Smooth muscle cell (in vitro differentiated cells): Measurements from ENCODE around the gene SLC6A4. TPM values are rescaled to one million over a fixed set of nuclear protein-coding genes. Genes with fewer than 3 reads are reported as not detected.
A peak's percentile ranks its signal among the peaks of the same experiment; 100 is the strongest.

ENCODE experiments used
- DNase-seq: peaks from one replicate; lab custom pipeline; 2025; ENCODE audit not compliant: unreplicated experiment; lab: John Stamatoyannopoulos, UW
- H2AFZ ChIP-seq: fragments of 200-600 bp; sonication (generic); 2 replicates; pipeline ENCODE4 v1.6.0; 2016; ENCODE audit warnings: antibody characterized with exemption, low read depth, mild to moderate bottlenecking
- H3F3A ChIP-seq: fragments of 200-600 bp; sonication (generic); 2 replicates; pipeline ENCODE4 v1.6.0; 2017; ENCODE audit warnings: antibody characterized with exemption, low read depth
- H3K27ac ChIP-seq: fragments of 200-600 bp; sonication (generic); 2 replicates; pipeline ENCODE4 v1.5.1; 2016; ENCODE audit warnings: low read depth, mild to moderate bottlenecking
- H3K27me3 ChIP-seq: fragments of 200-600 bp; sonication (generic); 2 replicates; pipeline ENCODE4 v1.6.1; 2016; ENCODE audit warnings: low read depth, mild to moderate bottlenecking
- H3K36me3 ChIP-seq: fragments of 200-600 bp; sonication (generic); 2 replicates; pipeline ENCODE4 v1.5.1; 2016; ENCODE audit warnings: low read depth
- H3K4me1 ChIP-seq: fragments of 200-600 bp; sonication (generic); 2 replicates; pipeline ENCODE4 v1.5.1; 2016; ENCODE audit warnings: low read depth
- H3K4me2 ChIP-seq: fragments of 200-600 bp; sonication (generic); 2 replicates; pipeline ENCODE4 v1.6.0; 2016; ENCODE audit warnings: mild to moderate bottlenecking
- H3K4me3 ChIP-seq: fragments of 200-600 bp; sonication (generic); 2 replicates; pipeline ENCODE4 v1.5.1; 2016; ENCODE audit warnings: mild to moderate bottlenecking
- H3K79me2 ChIP-seq: fragments of 200-600 bp; sonication (generic); 2 replicates; pipeline ENCODE4 v1.6.0; 2016; ENCODE audit warnings: low read depth, mild to moderate bottlenecking
- H3K9ac ChIP-seq: fragments of 200-600 bp; sonication (generic); 2 replicates; pipeline ENCODE4 v1.6.0; 2016; ENCODE audit warnings: low read depth
- H3K9me3 ChIP-seq: fragments of 200-600 bp; sonication (generic); replicated peaks from 2 replicates; pipeline ENCODE4 v1.5.1; 2016; ENCODE audit warnings: low read depth
- H4K20me1 ChIP-seq: fragments of 200-600 bp; sonication (generic); 2 replicates; pipeline ENCODE4 v1.6.0; 2016; ENCODE audit warnings: low read depth
- WGBS: methylation state at CpG from one replicate; pipeline ENCODE4 v1.1.7; 2016; ENCODE audit warnings: low lambda C conversion rate; 5-methylcytosine and 5-hydroxymethylcytosine counted together
- polyA plus RNA-seq: library from polyadenylated mRNA; unstranded; fragments of >200 nt; fragmentation: Nextera tagmentation; extraction: Ambion mirVana; gene quantifications from 2 replicates; pipeline ENCODE4 v1.2.1, GENCODE V29; 2016
- total RNA-seq: library from RNA; depleted of rRNA; stranded (reverse); fragments of >200 nt; gene quantifications from 2 replicates; pipeline ENCODE4 v1.2.3, GENCODE V29; 2014
- TF ChIP-seq, protein P1 (sequence below): fragments of 200-600 bp; sonication (generic); IDR thresholded peaks from 2 replicates; pipeline ENCODE4 v1.5.1; 2017; ENCODE audit warnings: borderline replicate concordance, mild to moderate bottlenecking, antibody characterized with exemption; ENCODE audit not compliant: insufficient read depth, poor library complexity, severe bottlenecking

SLC6A4 gene
- total and polyA plus RNA-seq, 2 experiments from 2014 or later: 0.11 to 0.49 TPM

DNA sequence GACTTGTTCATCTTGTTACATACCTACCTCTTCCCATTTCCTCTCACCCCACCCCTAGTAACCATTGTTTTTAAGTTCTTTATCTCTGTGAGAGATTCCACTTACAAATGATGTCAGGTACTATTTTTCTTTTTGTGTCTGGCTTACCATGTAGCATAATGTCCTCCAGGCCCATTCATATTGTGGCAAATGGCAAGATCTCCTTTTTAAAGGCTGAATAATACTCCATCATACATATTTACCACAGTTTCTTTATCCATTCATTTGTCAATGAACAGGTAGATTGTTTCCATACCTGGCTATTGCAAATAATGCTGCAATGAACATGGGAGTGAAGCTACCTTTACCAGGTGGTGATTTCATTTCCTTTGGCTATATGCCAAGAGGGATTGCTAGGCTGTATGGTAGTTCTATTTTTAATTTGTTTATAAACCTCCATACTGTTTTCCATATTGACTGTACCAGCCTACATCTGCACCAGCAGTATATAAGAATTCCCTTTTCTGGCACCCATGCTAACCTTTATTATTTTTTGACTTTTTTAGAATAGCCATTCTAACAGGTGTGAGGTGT lies 65.0 kb downstream of the SLC6A4 start:
- peaks cover 49% of the 10 kb centered on the region for H3K79me2 ChIP-seq
- H3F3A ChIP-seq: no peaks in the 10 kb centered on the region
- no peak for DNase-seq
- H3K4me3 ChIP-seq: no peak overlapping the region
- H3K9me3 ChIP-seq: no peaks in the 10 kb centered on the region
- no peak overlapping the region for H3K9ac ChIP-seq
- TF ChIP-seq, protein P1, sequence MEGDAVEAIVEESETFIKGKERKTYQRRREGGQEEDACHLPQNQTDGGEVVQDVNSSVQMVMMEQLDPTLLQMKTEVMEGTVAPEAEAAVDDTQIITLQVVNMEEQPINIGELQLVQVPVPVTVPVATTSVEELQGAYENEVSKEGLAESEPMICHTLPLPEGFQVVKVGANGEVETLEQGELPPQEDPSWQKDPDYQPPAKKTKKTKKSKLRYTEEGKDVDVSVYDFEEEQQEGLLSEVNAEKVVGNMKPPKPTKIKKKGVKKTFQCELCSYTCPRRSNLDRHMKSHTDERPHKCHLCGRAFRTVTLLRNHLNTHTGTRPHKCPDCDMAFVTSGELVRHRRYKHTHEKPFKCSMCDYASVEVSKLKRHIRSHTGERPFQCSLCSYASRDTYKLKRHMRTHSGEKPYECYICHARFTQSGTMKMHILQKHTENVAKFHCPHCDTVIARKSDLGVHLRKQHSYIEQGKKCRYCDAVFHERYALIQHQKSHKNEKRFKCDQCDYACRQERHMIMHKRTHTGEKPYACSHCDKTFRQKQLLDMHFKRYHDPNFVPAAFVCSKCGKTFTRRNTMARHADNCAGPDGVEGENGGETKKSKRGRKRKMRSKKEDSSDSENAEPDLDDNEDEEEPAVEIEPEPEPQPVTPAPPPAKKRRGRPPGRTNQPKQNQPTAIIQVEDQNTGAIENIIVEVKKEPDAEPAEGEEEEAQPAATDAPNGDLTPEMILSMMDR: no peak
- no peak overlapping the region for H2AFZ ChIP-seq
- no peaks in the 10 kb centered on the region for H3K27me3 ChIP-seq
- no peak overlapping the region for H3K4me2 ChIP-seq
- H3K36me3 ChIP-seq: peaks cover 12% of the 10 kb centered on the region
- H4K20me1 ChIP-seq: peaks cover 77% of the 10 kb centered on the region
- no peak overlapping the region for H3K27ac ChIP-seq
- H3K4me1 ChIP-seq: no peaks in the 10 kb centered on the region

DNA sequence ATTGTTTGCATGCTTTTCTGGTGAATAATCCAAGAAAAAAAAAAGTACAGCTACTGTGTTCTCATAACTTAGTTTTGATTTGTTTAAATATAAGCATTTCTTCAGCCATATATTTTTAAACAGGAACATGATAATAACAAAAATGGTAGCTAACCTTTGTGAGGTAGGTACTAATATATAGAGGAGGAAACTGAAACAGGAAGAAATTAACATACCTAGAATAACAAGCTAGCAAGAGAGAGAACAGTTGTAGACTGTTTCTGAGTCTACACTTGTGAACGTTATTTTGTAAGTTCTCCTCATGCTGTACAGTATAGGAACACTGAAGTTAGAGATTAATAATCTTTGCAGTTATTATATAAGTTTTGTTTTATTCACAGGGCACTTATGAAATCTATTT lies 69.5 kb downstream of the SLC6A4 start:
- 95% methylated on average over 1 of the region's 1 CpG for WGBS

DNA sequence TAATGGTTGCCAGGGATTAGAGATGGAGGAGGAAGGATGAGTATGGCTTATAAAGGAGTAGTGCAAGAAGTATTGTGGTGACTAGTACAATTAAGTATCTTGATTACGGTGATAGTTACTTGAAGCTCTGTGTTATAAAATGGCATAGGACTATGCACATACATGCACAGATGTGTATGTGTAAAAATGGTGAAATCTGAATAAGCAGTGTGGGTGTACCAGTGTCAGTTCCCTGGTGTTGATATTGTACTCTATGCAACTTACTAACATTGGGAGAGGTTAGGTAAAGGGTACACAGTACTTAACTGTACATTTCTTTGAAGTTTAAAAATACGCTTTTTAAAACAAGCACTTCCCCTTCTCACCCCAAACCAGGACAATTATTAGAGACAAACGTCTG lies 70.3 kb downstream of the SLC6A4 start:
- Histone ChIP-seq H4K20me1 (peaks cover 91% of the 10 kb centered on the region), H3F3A (no peaks in the 10 kb centered on the region), H3K9ac (no peak overlapping the region), H3K27ac (no peak overlapping the region), H3K4me1 (no peaks in the 10 kb centered on the region), H3K4me2 (no peak overlapping the region), H2AFZ (no peak overlapping the region), H3K4me3 (no peak overlapping the region), H3K9me3 (no peaks in the 10 kb centered on the region), H3K27me3 (no peaks in the 10 kb centered on the region), H3K36me3 (peaks cover 5% of the 10 kb centered on the region), H3K79me2 (peaks cover 68% of the 10 kb centered on the region)
- TF ChIP-seq, protein P1: no peak
- DNase-seq: no peak
- 92% methylated on average over 3 of the region's 3 CpGs for WGBS

More for the DNA sequence above, 69.5 kb downstream of the SLC6A4 start:
- H3K9me3 ChIP-seq: no peaks in the 10 kb centered on the region
- DNase-seq: no peak
- peaks cover 91% of the 10 kb centered on the region for H4K20me1 ChIP-seq
- no peaks in the 10 kb centered on the region for H3F3A ChIP-seq
- peaks cover 7% of the 10 kb centered on the region for H3K36me3 ChIP-seq
- TF ChIP-seq, protein P1: no peak
- H3K9ac ChIP-seq: no peak overlapping the region
- no peaks in the 10 kb centered on the region for H3K27me3 ChIP-seq
- H2AFZ ChIP-seq: no peak overlapping the region
- no peak overlapping the region for H3K4me2 ChIP-seq
- H3K27ac ChIP-seq: no peak overlapping the region
- H3K4me1 ChIP-seq: no peaks in the 10 kb centered on the region
- peaks cover 67% of the 10 kb centered on the region for H3K79me2 ChIP-seq
- no peak overlapping the region for H3K4me3 ChIP-seq

DNA sequence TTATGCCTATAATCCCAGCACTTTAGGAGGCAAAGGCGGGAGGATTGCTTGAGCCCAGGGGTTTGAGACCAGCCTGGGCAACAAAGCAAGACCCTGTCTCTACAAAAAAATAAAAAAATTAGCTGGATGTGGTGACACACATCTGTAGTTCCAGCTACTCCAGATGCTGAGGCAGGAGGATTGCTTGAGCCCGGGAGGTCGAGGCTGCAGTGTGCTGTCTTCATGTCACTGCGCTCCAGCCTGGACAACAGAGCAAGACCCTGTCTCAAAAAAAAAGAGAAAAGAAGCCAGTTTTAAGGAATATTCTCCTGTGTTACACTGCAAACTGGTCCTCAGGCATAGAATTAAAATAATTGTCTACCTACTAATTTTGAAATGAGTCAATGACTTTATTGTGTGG lies 71.0 kb downstream of the SLC6A4 start:
- H3F3A ChIP-seq: no peaks in the 10 kb centered on the region
- TF ChIP-seq, protein P1: no peak
- 97% methylated on average over 4 of the region's 4 CpGs for WGBS
- H4K20me1 ChIP-seq: peaks cover 91% of the 10 kb centered on the region
- no peak overlapping the region for H3K4me3 ChIP-seq
- H2AFZ ChIP-seq: no peak overlapping the region
- H3K79me2 ChIP-seq: peaks cover 70% of the 10 kb centered on the region
- peaks cover 7% of the 10 kb centered on the region for H3K36me3 ChIP-seq
- no peaks in the 10 kb centered on the region for H3K9me3 ChIP-seq
- no peak for DNase-seq
- no peak overlapping the region for H3K4me2 ChIP-seq
- H3K27ac ChIP-seq: peak overlapping the region; percentile 10
- no peak overlapping the region for H3K9ac ChIP-seq
- no peaks in the 10 kb centered on the region for H3K4me1 ChIP-seq
- H3K27me3 ChIP-seq: no peaks in the 10 kb centered on the region
